CD4-positive, alpha-beta memory T cell (primary cell): ENCODE results near the gene CCDC88C. TPM values are rescaled to one million over a fixed set of nuclear protein-coding genes. Genes with fewer than 3 reads are reported as not detected.
A peak's percentile ranks its signal among the peaks of the same experiment; 100 is the strongest.

Experiments used
- CTCF ChIA-PET: fragments of 350-600 bp; sonication (Branson Sonifier 250); formaldehyde crosslinking; loops from one replicate; lab custom pipeline; 2021; ENCODE audit warnings: inconsistent platforms; ENCODE audit not compliant: partially characterized antibody; lab: Charles Lee
- POLR2A ChIA-PET: fragments of 350-600 bp; sonication (Branson Sonifier 250); formaldehyde crosslinking; loops from one replicate; lab custom pipeline; 2021; ENCODE audit not compliant: partially characterized antibody; lab: Charles Lee
- DNase-seq, 5 donors: peaks; one replicate each; pipeline versions ENCODE4 v3.0.0 to v3.0.0-alpha.2; 2020 to 2022; ENCODE audit warnings: mixed read lengths in 1 of 5
- H3K27ac ChIP-seq: one replicate; pipeline ENCODE4 v1.7.0; 2013; ENCODE audit warnings: low read depth, low read length
- H3K27me3 ChIP-seq: 2 replicates; pipeline ENCODE4 v1.7.0; 2013; ENCODE audit warnings: mild to moderate bottlenecking, low read length, moderate library complexity; ENCODE audit not compliant: insufficient read depth
- H3K36me3 ChIP-seq: 2 replicates; pipeline ENCODE4 v1.7.0; 2013; ENCODE audit warnings: mild to moderate bottlenecking, low read length, moderate library complexity; ENCODE audit not compliant: insufficient read depth
- H3K4me1 ChIP-seq: 2 replicates; pipeline ENCODE4 v1.7.0; 2013; ENCODE audit warnings: mild to moderate bottlenecking, low read length, moderate library complexity; ENCODE audit not compliant: insufficient read depth
- H3K4me3 ChIP-seq, 2 donors: one replicate each; pipeline ENCODE4 v1.7.0; 2013; ENCODE audit warnings: low read length in 2 of 2, mild to moderate bottlenecking in 1 of 2
- H3K9me3 ChIP-seq, 2 donors: one replicate each; pipeline ENCODE4 v1.7.0; 2013; ENCODE audit warnings: low read length in 2 of 2, control low read depth in 1 of 2; ENCODE audit not compliant: control insufficient read depth in 1 of 2
- H3K27ac Mint-ChIP-seq, 7 donors: one replicate each; pipeline ENCODE4 v1.8.0; 2020 to 2021; ENCODE audit warnings: mixed read lengths in 7 of 7, mild to moderate bottlenecking in 6 of 7, inconsistent platforms in 3 of 7, moderate library complexity in 3 of 7
- H3K27me3 Mint-ChIP-seq, 2 donors: one replicate each; pipeline ENCODE4 v1.8.0; 2020 to 2021; ENCODE audit warnings: mixed read lengths in 2 of 2
- H3K36me3 Mint-ChIP-seq, 2 donors: one replicate each; pipeline ENCODE4 v1.8.0; 2020 to 2021; ENCODE audit warnings: mixed read lengths in 2 of 2, inconsistent platforms in 1 of 2, mild to moderate bottlenecking in 1 of 2
- H3K4me1 Mint-ChIP-seq, 4 donors: one replicate each; pipeline ENCODE4 v1.8.0; 2020 to 2021; ENCODE audit warnings: mixed read lengths in 4 of 4, mild to moderate bottlenecking in 1 of 4
- H3K4me3 Mint-ChIP-seq, 8 donors: one replicate each; pipeline ENCODE4 v1.8.0; 2020 to 2021; ENCODE audit warnings: mixed read lengths in 8 of 8, mild to moderate bottlenecking in 7 of 8, moderate library complexity in 6 of 8, inconsistent platforms in 3 of 8
- H3K9me3 Mint-ChIP-seq, 8 donors: one replicate each; pipeline ENCODE4 v1.8.0; 2020 to 2021; ENCODE audit warnings: mixed read lengths in 8 of 8, mild to moderate bottlenecking in 5 of 8, inconsistent platforms in 3 of 8, moderate library complexity in 1 of 8
- intact Hi-C: fragments of 100-400 bp; cut with micrococcal nuclease; formaldehyde crosslinking; loops from one replicate; pipeline ENCODE4 v1.15.1; 2023
- polyA plus RNA-seq, 2 donors: library from polyadenylated mRNA; unstranded; fragments of 300-500 nt; fragmentation: Illumina TruSeq; gene quantifications; one replicate each; pipeline ENCODE4 v1.2.3, GENCODE V29; 2021
- total RNA-seq, 2 experiments: library from RNA; stranded (reverse); gene quantifications; one replicate each; pipeline ENCODE4 v1.2.3, GENCODE V29; 2021

Gene CCDC88C
- total and polyA plus RNA-seq, 4 experiments from 2014 or later: 17.1 to 293 (median 161) TPM

GRCh38 chr14:91354979-91355685 is 62.5 kb downstream of the CCDC88C start:
- intact Hi-C loops: loop anchor here (5.0 kb wide), 1 partner anchor 47 kb away; no protein-coding TSS in a partner anchor
- no peaks in the 10 kb centered on the region for H3K9me3 ChIP-seq
- Mint-ChIP-seq H3K9me3 (no peaks in the 10 kb centered on the region), H3K36me3 (peaks cover 12 to 76% of the 10 kb centered on the region in 2 donors), H3K27ac (peak overlapping the region; percentile 91 to 99 (median 95)), H3K4me3 (peak overlapping the region; percentile 29 to 85 (median 72)), H3K4me1 (peaks cover 64 to 98% (median 87%) of the 10 kb centered on the region in 4 donors), H3K27me3 (no peaks in the 10 kb centered on the region)
- H3K27ac ChIP-seq: peak overlapping the region; percentile 23
- POLR2A ChIA-PET: interaction anchor here (1.0 to 12.7 kb wide), 13 partner anchors 12 to 112 kb away, joined by 3 to 182 read pairs (median 10); partner anchors contain the start of gene CCDC88C
- no peaks in the 10 kb centered on the region for H3K27me3 ChIP-seq
- CTCF ChIA-PET: interaction anchor here (0.8 to 14.1 kb wide), 17 partner anchors 9 to 178 kb away, joined by 3 to 158 read pairs (median 4); partner anchors contain the start of gene CCDC88C
- peak in 1 of 5 donors; percentile 62 for DNase-seq
- H3K4me3 ChIP-seq: no peak overlapping the region
- H3K36me3 ChIP-seq: peaks cover 52% of the 10 kb centered on the region
- H3K4me1 ChIP-seq: peaks cover 93% of the 10 kb centered on the region

- ChIA-PET CTCF (interaction anchor here (0.8 to 14.1 kb wide), 12 partner anchors 12 to 62 kb away, joined by 3 to 158 read pairs (median 4); partner anchors contain the start of gene CCDC88C), POLR2A (interaction anchor here (1.0 to 12.7 kb wide), 11 partner anchors 13 to 62 kb away, joined by 3 to 182 read pairs (median 21); partner anchors contain the start of gene CCDC88C)
- H3K36me3 ChIP-seq: peaks cover 49% of the 10 kb centered on the region
- H3K4me3 Mint-ChIP-seq: peak overlapping the region in 7 of 8 donors; percentile 29 to 73 (median 63)
- peaks cover 93% of the 10 kb centered on the region for H3K4me1 ChIP-seq
- no peaks in the 10 kb centered on the region for H3K9me3 ChIP-seq
- no peaks in the 10 kb centered on the region for H3K27me3 Mint-ChIP-seq
- peak overlapping the region; percentile 91 to 99 (median 95) for H3K27ac Mint-ChIP-seq
- peak overlapping the region; percentile 23 for H3K27ac ChIP-seq
- H3K27me3 ChIP-seq: no peaks in the 10 kb centered on the region
- intact Hi-C loops: loop anchor here (5.0 kb wide), 1 partner anchor 48 kb away; no protein-coding TSS in a partner anchor
- H3K9me3 Mint-ChIP-seq: no peaks in the 10 kb centered on the region
- peaks cover 68 to 98% (median 87%) of the 10 kb centered on the region in 4 donors for H3K4me1 Mint-ChIP-seq
- H3K36me3 Mint-ChIP-seq: peaks cover 10 to 72% of the 10 kb centered on the region in 2 donors
- no peak overlapping the region for H3K4me3 ChIP-seq
- DNase-seq: no peak
These were observed 63.3 kb downstream of the CCDC88C start for GRCh38 chr14:91354221-91354916.

- Mint-ChIP-seq H3K27ac (peak overlapping the region; percentile 93 to 99 (median 96)), H3K36me3 (peaks cover 4 to 65% of the 10 kb centered on the region in 2 donors), H3K4me3 (peak overlapping the region in 6 of 8 donors; percentile 14 to 94 (median 90)), H3K9me3 (no peaks in the 10 kb centered on the region), H3K4me1 (peaks cover 76 to 99% (median 90%) of the 10 kb centered on the region in 4 donors), H3K27me3 (no peaks in the 10 kb centered on the region)
- H3K9me3 ChIP-seq: no peaks in the 10 kb centered on the region
- H3K4me3 ChIP-seq: no peak overlapping the region
- H3K4me1 ChIP-seq: peaks cover 98% of the 10 kb centered on the region
- ChIA-PET POLR2A (interaction anchor here (1.1 to 12.7 kb wide), 8 partner anchors 11 to 63 kb away, joined by 3 to 182 read pairs (median 36); partner anchors contain the start of gene CCDC88C), CTCF (interaction anchor here (1.6 to 14.1 kb wide), 6 partner anchors 11 to 63 kb away, joined by 4 to 158 read pairs (median 8); partner anchors contain the start of gene CCDC88C)
- H3K27ac ChIP-seq: peak overlapping the region; percentile 88
- no peak for DNase-seq
- intact Hi-C loops: loop anchor here (5.0 kb wide), 1 partner anchor 49 kb away; no protein-coding TSS in a partner anchor
- H3K27me3 ChIP-seq: no peaks in the 10 kb centered on the region
- H3K36me3 ChIP-seq: peaks cover 36% of the 10 kb centered on the region
These were observed 64.6 kb downstream of the CCDC88C start for GRCh38 chr14:91352728-91353692.

- H3K4me1 Mint-ChIP-seq: peaks cover 75 to 97% (median 91%) of the 10 kb centered on the region in 4 donors
- no peak overlapping the region for H3K4me3 ChIP-seq
- no peaks in the 10 kb centered on the region for H3K27me3 ChIP-seq
- peak overlapping the region; percentile 88 for H3K27ac ChIP-seq
- no peak for DNase-seq
- H3K4me3 Mint-ChIP-seq: peak overlapping the region; percentile 83 to 94 (median 91)
- no peaks in the 10 kb centered on the region for H3K9me3 ChIP-seq
- H3K4me1 ChIP-seq: peaks cover 91% of the 10 kb centered on the region
- POLR2A ChIA-PET: interaction anchor here (1.2 to 12.7 kb wide), 13 partner anchors 9 to 69 kb away, joined by 3 to 182 read pairs (median 21); partner anchors contain the start of gene CCDC88C
- intact Hi-C loops: loop anchor here (5.0 kb wide), 1 partner anchor 50 kb away; no protein-coding TSS in a partner anchor
- H3K9me3 Mint-ChIP-seq: no peaks in the 10 kb centered on the region
- no peaks in the 10 kb centered on the region for H3K27me3 Mint-ChIP-seq
- CTCF ChIA-PET: interaction anchor here (1.2 to 14.1 kb wide), 5 partner anchors 27 to 64 kb away, joined by 3 to 158 read pairs (median 32); partner anchors contain the start of gene CCDC88C
- H3K27ac Mint-ChIP-seq: peak overlapping the region; percentile 93 to 99 (median 96)
- H3K36me3 Mint-ChIP-seq: peaks cover 0 to 63% of the 10 kb centered on the region in 2 donors
- peaks cover 30% of the 10 kb centered on the region for H3K36me3 ChIP-seq
These were observed 65.6 kb downstream of the CCDC88C start for GRCh38 chr14:91352053-91352452.

- ChIA-PET POLR2A (interaction anchor here (0.7 to 12.7 kb wide), 17 partner anchors 9 to 108 kb away, joined by 3 to 182 read pairs (median 15); partner anchors contain the start of genes CCDC88C and GPR68), CTCF (interaction anchor here (1.2 to 14.1 kb wide), 10 partner anchors 9 to 65 kb away, joined by 3 to 158 read pairs (median 6); partner anchors contain the start of gene CCDC88C)
- intact Hi-C loops: loop anchor here (2.0 to 5.0 kb wide), 2 partner anchors 15 to 51 kb away; no protein-coding TSS in a partner anchor
- H3K27me3 ChIP-seq: no peaks in the 10 kb centered on the region
- peak overlapping the region; percentile 88 for H3K27ac ChIP-seq
- H3K36me3 ChIP-seq: peaks cover 25% of the 10 kb centered on the region
- H3K4me3 ChIP-seq: peak overlapping the region in 1 of 2 donors; percentile 68
- H3K4me3 Mint-ChIP-seq: peak overlapping the region; percentile 83 to 94 (median 91)
- H3K9me3 Mint-ChIP-seq: no peaks in the 10 kb centered on the region
- peaks cover 0 to 64% of the 10 kb centered on the region in 2 donors for H3K36me3 Mint-ChIP-seq
- peaks cover 75 to 97% (median 90%) of the 10 kb centered on the region in 4 donors for H3K4me1 Mint-ChIP-seq
- peaks cover 91% of the 10 kb centered on the region for H3K4me1 ChIP-seq
- H3K9me3 ChIP-seq: no peaks in the 10 kb centered on the region
- no peak for DNase-seq
- peak overlapping the region; percentile 93 to 99 (median 96) for H3K27ac Mint-ChIP-seq
- no peaks in the 10 kb centered on the region for H3K27me3 Mint-ChIP-seq
These were observed 66.1 kb downstream of the CCDC88C start for GRCh38 chr14:91351512-91351862.
